Midbrain (tissue), 1 donor: ENCODE measurements around the gene SLC9A5.

Experiments
- DNase-seq: peaks from one replicate; lab custom pipeline; 2025; lab: John Stamatoyannopoulos, UW

SLC9A5 gene

DNA sequence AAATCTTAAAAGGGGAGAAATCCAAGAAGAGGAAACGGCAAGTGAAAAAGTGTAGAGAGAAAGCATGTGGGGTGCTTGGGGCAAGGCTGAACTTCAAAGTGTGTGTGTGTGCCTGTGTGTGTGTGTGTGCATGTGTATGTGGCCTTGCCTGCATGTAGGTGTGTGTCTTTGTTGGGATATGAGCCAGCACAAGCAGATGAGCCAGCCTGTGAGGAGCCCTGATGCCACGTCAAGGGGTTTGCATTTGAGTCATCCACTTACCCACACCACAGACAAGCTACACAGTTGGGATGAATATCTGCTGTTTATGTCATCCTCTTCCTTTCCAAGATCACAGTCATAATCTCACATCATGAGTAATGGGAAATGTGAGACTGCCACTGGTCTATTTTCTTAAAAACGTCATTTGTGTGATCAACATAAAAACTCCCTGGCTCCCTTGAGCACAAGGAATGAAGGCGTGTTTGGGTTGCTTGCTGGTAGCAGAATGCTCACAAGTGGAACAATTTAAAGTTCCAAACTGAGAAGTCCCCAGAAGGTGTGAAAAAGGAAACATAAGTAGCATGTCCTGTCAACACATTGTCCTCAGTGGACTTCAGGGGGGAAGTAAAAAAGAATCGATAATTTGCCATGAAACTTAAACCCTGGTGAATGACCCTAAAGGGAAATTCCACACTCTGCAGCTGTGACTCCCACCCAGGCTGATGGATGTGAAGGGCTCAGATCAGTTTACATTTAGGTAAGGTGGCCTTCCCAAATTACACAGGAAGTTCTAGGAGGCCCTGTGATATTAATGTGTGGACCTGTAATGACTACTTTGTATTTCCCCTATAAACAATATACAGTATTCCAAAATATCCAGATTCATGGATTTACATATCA, 63.1 kb downstream of the SLC9A5 start:
- no peak for DNase-seq

DNA sequence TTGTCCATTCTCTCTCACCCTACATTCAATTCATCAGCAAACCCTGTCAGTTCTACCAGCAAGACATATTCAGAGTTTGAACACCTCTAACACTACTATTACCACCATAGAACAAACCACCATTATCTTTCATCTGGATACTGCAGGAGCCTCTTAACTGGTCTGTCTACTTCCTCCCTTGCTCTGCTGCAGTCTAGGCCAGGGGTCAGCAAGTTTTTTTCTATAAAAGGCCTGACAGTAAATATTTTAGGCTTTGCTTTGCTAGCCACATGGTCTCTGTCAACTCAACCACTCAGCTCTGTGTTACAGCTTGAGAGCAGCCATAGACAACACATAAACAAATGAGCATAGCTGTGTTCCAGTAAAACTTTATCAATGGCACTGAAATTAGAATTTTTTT, 63.9 kb downstream of the SLC9A5 start:
- DNase-seq = no peak

DNA sequence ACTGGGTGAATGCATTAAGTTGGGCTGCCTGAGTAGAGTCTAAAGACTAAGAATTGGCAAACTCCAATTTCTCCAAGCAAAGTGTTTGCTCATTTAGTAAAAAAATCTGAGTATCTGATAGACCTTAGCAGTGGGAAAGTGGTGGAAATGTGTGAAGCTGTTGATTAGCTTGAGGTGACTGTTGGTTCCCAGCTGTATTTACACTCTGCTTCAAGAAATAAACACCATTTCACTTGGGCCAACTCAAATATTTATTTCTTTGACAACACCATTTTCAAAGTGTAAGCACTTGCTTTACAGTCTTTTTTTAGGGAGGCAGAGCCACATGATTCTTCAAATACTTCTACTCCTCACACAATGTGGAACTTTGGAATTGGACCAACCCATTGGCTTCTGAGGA, 69.1 kb downstream of the SLC9A5 start:
- no peak for DNase-seq
